HepG2 (cell line): ENCODE measurements around the gene LYG2. TPM values are rescaled to one million over a fixed set of nuclear protein-coding genes. Genes with fewer than 3 reads are reported as not detected.
A peak's percentile ranks its signal among the peaks of the same experiment; 100 is the strongest.
"Not testable (repeated sequence)": the region's sequence is repeated elsewhere in the genome, so short reads cannot be mapped to it uniquely, and the experiment has no call there.

Experiments used
- ATAC-seq: fragments of 200-7000 bp; cut with Tn5 transposase; 3 replicates; pipeline ENCODE4 v1.9.1; 2020; ENCODE audit warnings: mild to moderate bottlenecking, moderate library complexity
- BruUV-seq: library from RNA; stranded (reverse); fragments of 400-500 nt; replicated peaks from 2 replicates; lab custom pipeline; 2021; lab: Mats Ljungman, UMichigan
- CTCF ChIA-PET: fragments of 300-600 bp; formaldehyde crosslinking; extraction: SDS; loops from one replicate; lab custom pipeline; 2021; ENCODE audit warnings: low total read pairs, inconsistent platforms, low intra/inter-chr PET ratio; lab: Yijun Ruan, JAX
- POLR2A ChIA-PET: fragments of 350-600 bp; sonication (Branson Sonifier 250); formaldehyde crosslinking; loops from one replicate; lab custom pipeline; 2020; ENCODE audit warnings: antibody characterized with exemption, inconsistent platforms; lab: Yijun Ruan, JAX
- DNase-seq: peaks from one replicate; pipeline ENCODE4 v3.0.0-alpha.2; 2015; ENCODE audit warnings: low spot score
- FAIRE-seq: peaks from 3 replicates; lab custom pipeline; 2011; peaks lifted over from hg19 to GRCh38; lab: Jason Lieb, UNC
- H2AFZ ChIP-seq: one replicate; pipeline ENCODE4 v1.6.1; 2011; ENCODE audit warnings: low read length, inconsistent platforms
- H3K27ac ChIP-seq: fragments of 300-600 bp; 3 replicates; pipeline ENCODE4 v1.8.0; 2011; ENCODE audit warnings: mixed run types, mild to moderate bottlenecking, mixed read lengths, low read length, inconsistent platforms; ENCODE audit not compliant: insufficient read depth; ENCODE audit errors: extremely low read length
- H3K27me3 ChIP-seq, 2 experiments: fragments of 200-600 bp in 1 of 2; 2 replicates in 1 of 2; 3 replicates in 1 of 2; pipeline versions ENCODE4 v1.6.0 to v1.8.0; 2011; ENCODE audit warnings: low read length in 2 of 2, mild to moderate bottlenecking in 2 of 2, moderate library complexity in 2 of 2, inconsistent platforms in 1 of 2; ENCODE audit not compliant: insufficient read depth in 2 of 2, control insufficient read depth in 1 of 2
- H3K36me3 ChIP-seq, 2 experiments: fragments of 200-600 bp in 1 of 2; replicated peaks in 1 of 2; 2 replicates in 1 of 2; 3 replicates in 1 of 2; pipeline versions ENCODE4 v1.5.1 to v1.8.0; 2011; ENCODE audit warnings: low read length in 2 of 2, inconsistent platforms in 1 of 2; ENCODE audit not compliant: insufficient read depth in 2 of 2, control insufficient read depth in 1 of 2
- H3K4me1 ChIP-seq: 2 replicates; pipeline ENCODE4 v1.5.1; 2012; ENCODE audit warnings: low read length, inconsistent platforms; ENCODE audit not compliant: insufficient read depth
- H3K4me2 ChIP-seq: 2 replicates; pipeline ENCODE4 v1.6.0; 2011; ENCODE audit warnings: low read depth, low read length, inconsistent platforms
- H3K4me3 ChIP-seq, 3 experiments: fragments of 200-600 bp in 1 of 3; sonication (generic), shearing (Covaris generic) in 1 of 3; replicated peaks in 1 of 3; 2 replicates each; pipeline ENCODE4 v1.5.1; 2011 to 2016; ENCODE audit warnings: low read length in 3 of 3, inconsistent platforms in 2 of 3, low read depth in 2 of 3, mild to moderate bottlenecking in 2 of 3, control low read depth in 1 of 3, mixed read lengths in 1 of 3; ENCODE audit not compliant: insufficient read depth in 1 of 3
- H3K79me2 ChIP-seq: one replicate; pipeline ENCODE4 v1.6.1; 2011; ENCODE audit warnings: low read length, inconsistent platforms; ENCODE audit not compliant: insufficient read depth
- H3K9ac ChIP-seq: 2 replicates; pipeline ENCODE4 v1.6.0; 2011; ENCODE audit warnings: mild to moderate bottlenecking, low read depth, low read length, inconsistent platforms; ENCODE audit not compliant: insufficient read depth
- H3K9me3 ChIP-seq: 2 replicates; pipeline ENCODE4 v1.5.1; 2012; ENCODE audit warnings: mild to moderate bottlenecking, low read length
- H4K20me1 ChIP-seq: 2 replicates; pipeline ENCODE4 v1.6.0; 2011; ENCODE audit warnings: inconsistent platforms, mild to moderate bottlenecking, low read length, moderate library complexity; ENCODE audit not compliant: insufficient read depth
- ARHGAP35 ChIP-seq: sonication (generic); formaldehyde crosslinking; IDR thresholded peaks from 2 replicates; pipeline ENCODE4 v1.9.0; 2022; ENCODE audit warnings: mild to moderate bottlenecking, inconsistent platforms, moderate library complexity, missing genetic modification reagents, borderline replicate concordance
- ATF7 ChIP-seq, 2 experiments: fragments of 450-650 bp in 1 of 2; sonication (generic) in 1 of 2; formaldehyde crosslinking in 1 of 2; IDR thresholded peaks; 2 replicates each; pipeline versions ENCODE4 v1.4.0 to v1.6.1; 2016 to 2020; ENCODE audit warnings: antibody characterized with exemption in 1 of 2, mild to moderate bottlenecking in 1 of 2, missing genetic modification reagents in 1 of 2
- WGBS: methylation state at CpG from one replicate; pipeline ENCODE4 v1.1.6; 2017; ENCODE audit warnings: low lambda C conversion rate; 5-methylcytosine and 5-hydroxymethylcytosine counted together
- in situ Hi-C: cut with HindIII; loops from 2 replicates; pipeline ENCODE4 v1.10.0; 2017; ENCODE audit warnings: low pct_unique_long_range_greater_than_20kb; ENCODE audit not compliant: extremely low pct_ligation_motif_present
- intact Hi-C: fragments of 100-400 bp; cut with micrococcal nuclease; formaldehyde crosslinking; loops from one replicate; pipeline ENCODE4 v1.10.0; 2022; ENCODE audit not compliant: unreplicated experiment
- polyA plus RNA-seq, 8 experiments: library from polyadenylated mRNA; depleted of rRNA in 3 of 8; stranded (reverse) in 7 of 8; unstranded in 1 of 8; fragments of >200 nt; fragmentation: Illumina TruSeq in 4 of 8; extraction: Trizol in 4 of 8; gene quantifications; 2 replicates each; pipeline versions ENCODE4 v1.2.1 to v1.2.3, GENCODE V29; 2011 to 2016; ENCODE audit warnings: low read depth in 4 of 8, missing spikeins in 1 of 8, mixed read lengths in 1 of 8; ENCODE audit not compliant: insufficient read depth in 1 of 8
- small RNA-seq, 3 experiments: library from RNA; depleted of rRNA; stranded (forward); fragments of <200 nt; gene quantifications; one replicate each; pipeline ENCODE3, GENCODE V24; 2012; ENCODE audit warnings: low read depth in 2 of 3, low replicate concordance in 1 of 3; ENCODE audit not compliant: insufficient read length in 3 of 3, insufficient read depth in 2 of 3
- total RNA-seq, 5 experiments: library from RNA; depleted of rRNA; stranded (reverse); fragments of >200 nt; fragmentation: Illumina TruSeq; extraction: Trizol; gene quantifications; 2 replicates each; pipeline ENCODE4 v1.2.3, GENCODE V29; 2016; ENCODE audit warnings: low read depth in 1 of 5
- TF ChIP-seq, protein P1 (sequence below): sonication (generic); formaldehyde crosslinking; IDR thresholded peaks from 2 replicates; pipeline ENCODE4 v1.5.0; 2020; ENCODE audit warnings: mild to moderate bottlenecking, missing genetic modification reagents, moderate library complexity

Gene LYG2
- total and polyA plus RNA-seq, 2 of the 13 experiments (the other 11 are each of a cell fraction or from before 2014, with no cell fraction given), result 0.15 to 0.18 TPM

DNA sequence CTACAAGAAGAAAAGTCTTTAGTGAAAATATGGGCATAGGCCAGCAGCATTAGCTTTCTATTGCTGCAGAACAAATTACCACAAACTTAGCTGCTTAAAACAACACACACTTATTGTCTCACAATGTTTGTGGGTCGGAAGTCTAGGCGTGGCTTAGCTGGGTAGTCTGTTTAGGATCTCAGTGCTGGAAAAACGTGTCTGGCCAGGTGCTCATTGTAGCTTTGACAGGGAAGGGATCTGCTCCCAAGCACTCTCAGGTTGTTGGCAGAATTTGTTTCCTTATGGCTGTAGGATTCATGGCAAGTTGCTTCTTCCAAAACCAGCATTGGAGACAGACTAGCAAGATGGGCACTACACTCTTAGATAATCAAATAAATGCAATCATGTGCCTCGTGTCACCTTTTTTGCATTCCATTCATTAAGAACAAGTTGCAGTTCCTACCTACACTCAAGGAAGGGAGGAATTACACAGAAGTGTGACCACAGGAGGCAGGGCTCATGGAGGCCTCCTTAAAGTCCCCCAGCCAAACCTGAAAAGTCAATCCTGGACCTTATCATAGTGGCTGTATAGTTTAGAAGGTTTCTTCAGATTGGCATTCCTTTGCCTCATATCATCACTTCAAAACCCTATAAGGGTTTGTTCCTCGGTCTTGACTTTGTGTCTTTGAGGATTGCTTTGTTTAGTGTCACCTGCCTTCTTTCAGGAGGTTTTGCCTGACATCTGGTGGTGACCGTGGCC, 57.2 kb downstream of the LYG2 start:
- DNase-seq (no peak), ATAC-seq (no peak), FAIRE-seq (no peak)
- TF ChIP-seq, protein P1, sequence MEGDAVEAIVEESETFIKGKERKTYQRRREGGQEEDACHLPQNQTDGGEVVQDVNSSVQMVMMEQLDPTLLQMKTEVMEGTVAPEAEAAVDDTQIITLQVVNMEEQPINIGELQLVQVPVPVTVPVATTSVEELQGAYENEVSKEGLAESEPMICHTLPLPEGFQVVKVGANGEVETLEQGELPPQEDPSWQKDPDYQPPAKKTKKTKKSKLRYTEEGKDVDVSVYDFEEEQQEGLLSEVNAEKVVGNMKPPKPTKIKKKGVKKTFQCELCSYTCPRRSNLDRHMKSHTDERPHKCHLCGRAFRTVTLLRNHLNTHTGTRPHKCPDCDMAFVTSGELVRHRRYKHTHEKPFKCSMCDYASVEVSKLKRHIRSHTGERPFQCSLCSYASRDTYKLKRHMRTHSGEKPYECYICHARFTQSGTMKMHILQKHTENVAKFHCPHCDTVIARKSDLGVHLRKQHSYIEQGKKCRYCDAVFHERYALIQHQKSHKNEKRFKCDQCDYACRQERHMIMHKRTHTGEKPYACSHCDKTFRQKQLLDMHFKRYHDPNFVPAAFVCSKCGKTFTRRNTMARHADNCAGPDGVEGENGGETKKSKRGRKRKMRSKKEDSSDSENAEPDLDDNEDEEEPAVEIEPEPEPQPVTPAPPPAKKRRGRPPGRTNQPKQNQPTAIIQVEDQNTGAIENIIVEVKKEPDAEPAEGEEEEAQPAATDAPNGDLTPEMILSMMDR (CRISPR knock-in tag), result peak; percentile 37
- no peak for TF ChIP-seq ARHGAP35 (CRISPR knock-in tag)
- Histone ChIP-seq H3K27ac (no peak overlapping the region), H3K9me3 (no peaks in the 10 kb centered on the region), H3K36me3 (peaks cover 11 to 30% of the 10 kb centered on the region in 2 experiments), H4K20me1 (no peaks in the 10 kb centered on the region), H3K27me3 (no peaks in the 10 kb centered on the region), H3K4me2 (no peak overlapping the region), H3K9ac (no peak overlapping the region), H3K79me2 (no peaks in the 10 kb centered on the region), H3K4me1 (no peaks in the 10 kb centered on the region), H3K4me3 (no peak overlapping the region), H2AFZ (no peak overlapping the region)
- in situ Hi-C loops, result no loop called here
- intact Hi-C loops, result no loop called here
- 94% methylated on average over 6 of the region's 6 CpGs for WGBS
- ChIA-PET POLR2A (interaction anchor here (1.0 kb wide), 1 partner anchor 18 kb away, joined by 3 read pairs; no protein-coding TSS in a partner anchor), CTCF (no interaction called here)
- BruUV-seq, result no TSS peak

DNA sequence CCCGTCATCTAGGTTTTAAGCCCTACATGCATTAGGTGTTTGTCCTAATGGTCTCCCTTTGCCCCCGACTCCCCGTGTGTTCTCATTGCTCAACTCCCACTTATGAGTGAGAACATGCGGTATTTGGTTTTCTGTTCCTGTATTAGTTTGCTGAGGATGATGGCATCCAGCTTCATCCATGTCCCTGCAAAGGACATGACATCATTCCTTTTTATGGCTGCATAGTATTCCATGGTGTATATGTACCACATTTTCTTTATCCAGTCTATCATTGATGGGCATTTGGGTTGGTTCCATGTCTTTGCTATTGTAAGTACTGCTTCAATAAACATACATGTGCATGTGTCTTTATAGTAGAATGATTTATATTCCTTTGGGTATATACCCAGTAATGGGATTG, 63.1 kb downstream of the LYG2 start:
- H3K27ac ChIP-seq; BruUV-seq; POLR2A ChIA-PET; H3K9me3 ChIP-seq; intact Hi-C loops; H2AFZ ChIP-seq; H3K9ac ChIP-seq; H3K4me1 ChIP-seq; FAIRE-seq; ATAC-seq; H3K79me2 ChIP-seq; H4K20me1 ChIP-seq; H3K4me2 ChIP-seq; H3K4me3 ChIP-seq; in situ Hi-C loops; DNase-seq; CTCF ChIA-PET; H3K27me3 ChIP-seq; TF ChIP-seq ATF7 (CRISPR knock-in tag; IDR thresholded peaks at IDR 0.05): not testable (repeated sequence)
- over 99% methylated on average over 4 of the region's 4 CpGs for WGBS
- peaks cover 13 to 63% of the 10 kb centered on the region in 2 experiments for H3K36me3 ChIP-seq
- peak; percentile 81 for TF ChIP-seq ATF7 (IDR thresholded peaks at IDR 0.05)

Small RNAs within 50 kb of the gene (small RNA-seq; reads per million reads assigned to genes)
- 0 reads per million in 3 experiments for gene AC092587.1

Other genes starting within 250 kb of the LYG2 start
- gene C2orf15, start 114.0 kb downstream of the LYG2 start, total RNA-seq (2016; rRNA removed; fragmentation: Illumina TruSeq; extraction: Trizol), result 8.3 and 12.2 TPM in 2 replicates
- gene C2orf15, start 114.0 kb downstream of the LYG2 start, polyA plus RNA-seq (2011; rRNA removed), result 4.9 and 5.5 TPM in 2 replicates
- 13.1 and 15.0 TPM in 2 replicates for gene TSGA10, start 100.7 kb downstream of the LYG2 start, total RNA-seq (2016; rRNA removed; fragmentation: Illumina TruSeq; extraction: Trizol)
- gene TSGA10, start 100.7 kb downstream of the LYG2 start, polyA plus RNA-seq (2011; rRNA removed), result 3.8 and 4.7 TPM in 2 replicates
- 8.0 and 8.3 TPM in 2 replicates for gene LIPT1, start 100.7 kb downstream of the LYG2 start, total RNA-seq (2016; rRNA removed; fragmentation: Illumina TruSeq; extraction: Trizol)
- 7.9 and 9.6 TPM in 2 replicates for gene LIPT1, start 100.7 kb downstream of the LYG2 start, polyA plus RNA-seq (2011; rRNA removed)
- gene MITD1, start 74.6 kb downstream of the LYG2 start, total RNA-seq (2016; rRNA removed; fragmentation: Illumina TruSeq; extraction: Trizol), result 43.7 and 48.7 TPM in 2 replicates
- 14.2 and 17.8 TPM in 2 replicates for gene MITD1, start 74.6 kb downstream of the LYG2 start, polyA plus RNA-seq (2011; rRNA removed)
- gene MRPL30, start 74.5 kb downstream of the LYG2 start, total RNA-seq (2016; rRNA removed; fragmentation: Illumina TruSeq; extraction: Trizol), result 75.3 and 118 TPM in 2 replicates
- gene MRPL30, start 74.5 kb downstream of the LYG2 start, polyA plus RNA-seq (2011; rRNA removed), result 25.6 and 30.2 TPM in 2 replicates
- 0.49 and 1.00 TPM in 2 replicates for gene LYG1, start 45.5 kb upstream of the LYG2 start, total RNA-seq (2016; rRNA removed; fragmentation: Illumina TruSeq; extraction: Trizol)
- 2.9 and 3.4 TPM in 2 replicates for gene LYG1, start 45.5 kb upstream of the LYG2 start, polyA plus RNA-seq (2011; rRNA removed)
- gene TXNDC9, start 80.7 kb upstream of the LYG2 start, total RNA-seq (2016; rRNA removed; fragmentation: Illumina TruSeq; extraction: Trizol), result 94.6 and 149 TPM in 2 replicates
- gene TXNDC9, start 80.7 kb upstream of the LYG2 start, polyA plus RNA-seq (2011; rRNA removed), result 25.9 and 35.2 TPM in 2 replicates
- 32.1 and 66.4 TPM in 2 replicates for gene EIF5B, start 81.7 kb upstream of the LYG2 start, total RNA-seq (2016; rRNA removed; fragmentation: Illumina TruSeq; extraction: Trizol)
- 8.8 and 10.3 TPM in 2 replicates for gene EIF5B, start 81.7 kb upstream of the LYG2 start, polyA plus RNA-seq (2011; rRNA removed)
- gene REV1, start 234.4 kb upstream of the LYG2 start, total RNA-seq (2016; rRNA removed; fragmentation: Illumina TruSeq; extraction: Trizol), result 38.5 and 49.1 TPM in 2 replicates
- gene REV1, start 234.4 kb upstream of the LYG2 start, polyA plus RNA-seq (2011; rRNA removed), result 62.9 and 71.8 TPM in 2 replicates